Measurements from ENCODE around the gene MPG. TPM values are rescaled to one million over a fixed set of nuclear protein-coding genes. Genes with fewer than 3 reads are reported as not detected.
"Not testable (repeated sequence)": the region's sequence is repeated elsewhere in the genome, so short reads cannot be mapped to it uniquely, and the experiment has no call there.

MPG gene
- total RNA-seq, 2 experiments from 2014 or later = 53.1 to 58.7 TPM

- no peak overlapping the region for H3K27ac Mint-ChIP-seq
Measured at GRCh38 chr16:122361-122760, 44.3 kb downstream of the MPG start.

GRCh38 chr16:123558-124350 is 45.7 kb downstream of the MPG start:
- H3K9me3 Mint-ChIP-seq; intact Hi-C loops (cut with micrococcal nuclease); H3K4me1 Mint-ChIP-seq (ENCODE audit: low read depth); H3K4me3 Mint-ChIP-seq; H3K27me3 Mint-ChIP-seq; DNase-seq; H3K36me3 Mint-ChIP-seq; H3K27ac Mint-ChIP-seq: not testable (repeated sequence)
- CTCF ChIA-PET = interaction anchor here (1.3 to 1.4 kb wide), 2 partner anchors 17 to 18 kb away, joined by 3 read pairs; no protein-coding TSS in a partner anchor
- POLR2A ChIA-PET = interaction anchor here (0.6 kb wide), 1 partner anchor 107 kb away, joined by 5 read pairs; no protein-coding TSS in a partner anchor

More at GRCh38 chr16:122361-122760, 44.3 kb downstream of the MPG start:
- H3K9me3 Mint-ChIP-seq = no peaks in the 10 kb centered on the region
- no peaks in the 10 kb centered on the region for H3K36me3 Mint-ChIP-seq
- no peaks in the 10 kb centered on the region for H3K27me3 Mint-ChIP-seq
- intact Hi-C loops (cut with micrococcal nuclease) = no loop called here
- no peaks in the 10 kb centered on the region for H3K4me1 Mint-ChIP-seq (ENCODE audit: low read depth)
- no peak for DNase-seq
- ChIA-PET CTCF (interaction anchor here (1.1 kb wide), 1 partner anchor 15 kb away, joined by 4 read pairs; no protein-coding TSS in a partner anchor), POLR2A (no interaction called here)
- H3K4me3 Mint-ChIP-seq = no peak overlapping the region

GRCh38 chr16:125011-125410 is 47.0 kb downstream of the MPG start:
- no peaks in the 10 kb centered on the region for H3K9me3 Mint-ChIP-seq
- H3K27ac Mint-ChIP-seq = no peak overlapping the region
- H3K4me1 Mint-ChIP-seq (ENCODE audit: low read depth) = peaks cover 2% of the 10 kb centered on the region
- peaks cover 2% of the 10 kb centered on the region for H3K36me3 Mint-ChIP-seq
- POLR2A ChIA-PET = no interaction called here
- H3K27me3 Mint-ChIP-seq = no peaks in the 10 kb centered on the region
- CTCF ChIA-PET = interaction anchor here (0.9 to 1.4 kb wide), 3 partner anchors 18 to 28 kb away, joined by 3 to 4 read pairs (median 3); no protein-coding TSS in a partner anchor
- DNase-seq = no peak
- no peak overlapping the region for H3K4me3 Mint-ChIP-seq
- intact Hi-C loops (cut with micrococcal nuclease) = no loop called here

GRCh38 chr16:129075-129474 is 51.0 kb downstream of the MPG start:
- no peak overlapping the region for H3K27ac Mint-ChIP-seq

GRCh38 chr16:130533-131173 is 52.6 kb downstream of the MPG start:
- CTCF ChIA-PET = no interaction called here
- POLR2A ChIA-PET = no interaction called here
- H3K9me3 Mint-ChIP-seq = no peaks in the 10 kb centered on the region
- H3K27me3 Mint-ChIP-seq = no peaks in the 10 kb centered on the region
- H3K36me3 Mint-ChIP-seq = peaks cover 6% of the 10 kb centered on the region
- DNase-seq = no peak
- intact Hi-C loops (cut with micrococcal nuclease) = no loop called here
- H3K27ac Mint-ChIP-seq = no peak overlapping the region
- H3K4me3 Mint-ChIP-seq = no peak overlapping the region
- H3K4me1 Mint-ChIP-seq (ENCODE audit: low read depth) = peaks cover 22% of the 10 kb centered on the region

More at GRCh38 chr16:129075-129474, 51.0 kb downstream of the MPG start:
- no peak overlapping the region for H3K4me3 Mint-ChIP-seq
- H3K27me3 Mint-ChIP-seq = no peaks in the 10 kb centered on the region
- peaks cover 2% of the 10 kb centered on the region for H3K36me3 Mint-ChIP-seq
- DNase-seq = no peak
- POLR2A ChIA-PET = no interaction called here
- H3K4me1 Mint-ChIP-seq (ENCODE audit: low read depth) = peaks cover 11% of the 10 kb centered on the region
- H3K9me3 Mint-ChIP-seq = no peaks in the 10 kb centered on the region
- intact Hi-C loops (cut with micrococcal nuclease) = no loop called here
- CTCF ChIA-PET = no interaction called here

- POLR2A ChIA-PET = no interaction called here
- no peak overlapping the region for H3K4me3 Mint-ChIP-seq
- H3K27ac Mint-ChIP-seq = no peak overlapping the region
- H3K9me3 Mint-ChIP-seq = no peaks in the 10 kb centered on the region
- H3K4me1 Mint-ChIP-seq (ENCODE audit: low read depth) = peaks cover 29% of the 10 kb centered on the region
- H3K27me3 Mint-ChIP-seq = no peaks in the 10 kb centered on the region
- CTCF ChIA-PET = interaction anchor here (0.7 kb wide), 1 partner anchor 49 kb away, joined by 3 read pairs; no protein-coding TSS in a partner anchor
- intact Hi-C loops (cut with micrococcal nuclease) = no loop called here
- DNase-seq = no peak
- peaks cover 10% of the 10 kb centered on the region for H3K36me3 Mint-ChIP-seq
Measured at GRCh38 chr16:132120-132519, 54.1 kb downstream of the MPG start.

GRCh38 chr16:133716-134115 is 55.7 kb downstream of the MPG start:
- intact Hi-C loops (cut with micrococcal nuclease) = no loop called here
- POLR2A ChIA-PET = no interaction called here
- CTCF ChIA-PET = interaction anchor here (1.7 to 1.8 kb wide), 2 partner anchors 26 to 37 kb away, joined by 7 to 8 read pairs; no protein-coding TSS in a partner anchor
- no peak overlapping the region for H3K4me3 Mint-ChIP-seq
- no peak for DNase-seq
- no peak overlapping the region for H3K27ac Mint-ChIP-seq
- H3K36me3 Mint-ChIP-seq = peaks cover 12% of the 10 kb centered on the region
- peaks cover 31% of the 10 kb centered on the region for H3K4me1 Mint-ChIP-seq (ENCODE audit: low read depth)
- no peaks in the 10 kb centered on the region for H3K27me3 Mint-ChIP-seq
- H3K9me3 Mint-ChIP-seq = no peaks in the 10 kb centered on the region

Other genes starting within 250 kb of the MPG start
- gene POLR3K, start 24.6 kb upstream of the MPG start, total RNA-seq = 10 to 100 TPM; 39.9 to 45.3 TPM
- 10 to 100 TPM; 48.5 to 51.1 TPM for gene SNRNP25, start 24.4 kb upstream of the MPG start, total RNA-seq
- gene RHBDF1, start 5.6 kb upstream of the MPG start, total RNA-seq = under 1 TPM in 1 of 2 experiments, not detected in 1; 0.43 TPM
- gene NPRL3, start 60.4 kb downstream of the MPG start, total RNA-seq = 10 to 100 TPM; 36.6 to 42.9 TPM
- not detected for gene HBZ, start 74.4 kb downstream of the MPG start, total RNA-seq
- gene HBM, start 87.8 kb downstream of the MPG start, total RNA-seq = not detected
- not detected for gene HBA2, start 94.7 kb downstream of the MPG start, total RNA-seq
- not detected for gene HBA1, start 98.5 kb downstream of the MPG start, total RNA-seq
- not detected for gene HBQ1, start 102.2 kb downstream of the MPG start, total RNA-seq
- gene LUC7L, start 151.2 kb downstream of the MPG start, total RNA-seq = 10 to 100 TPM; 57.0 to 60.8 TPM
- 10 to 100 TPM; 15.7 to 18.4 TPM for gene FAM234A, start 156.6 kb downstream of the MPG start, total RNA-seq
- gene RGS11, start 197.7 kb downstream of the MPG start, total RNA-seq = under 1 TPM in 1 of 2 experiments, not detected in 1; 0.14 TPM
- gene ARHGDIG, start 202.4 kb downstream of the MPG start, total RNA-seq = not detected
- gene PDIA2, start 204.9 kb downstream of the MPG start, total RNA-seq = not detected